ENCODE results near the gene NTN4.

DNA sequence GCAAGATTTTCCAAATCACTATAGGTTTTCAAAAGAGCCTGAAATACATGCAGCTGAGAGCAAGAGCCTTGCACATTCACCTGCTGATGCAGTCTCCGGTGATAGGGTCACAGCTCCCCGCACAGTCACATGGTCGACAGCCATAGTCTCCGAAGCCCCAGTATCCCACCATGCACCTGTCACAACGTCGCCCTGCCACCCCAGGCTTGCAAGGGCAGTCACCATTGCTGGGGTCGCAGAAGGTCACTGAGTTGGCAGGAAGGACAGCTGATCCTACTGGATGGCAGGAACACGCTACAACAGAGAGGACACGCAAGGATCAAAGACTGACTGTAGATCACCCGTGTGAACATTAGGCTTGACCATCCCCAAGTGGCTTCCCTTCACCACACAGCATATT is 107.1 kb downstream of the NTN4 start:
- no peak for TF ChIP-seq YY1 (IDR thresholded peaks at IDR 0.05)
- no peak for TF ChIP-seq CTCF (IDR thresholded peaks at IDR 0.05; ENCODE audit: low read depth, low read length, missing input control)
- no peak for TF ChIP-seq TAF1 (conservative IDR thresholded peaks at IDR 0.05)
- TF ChIP-seq HNF4A (conservative IDR thresholded peaks at IDR 0.05): no peak
- TF ChIP-seq, protein P1, sequence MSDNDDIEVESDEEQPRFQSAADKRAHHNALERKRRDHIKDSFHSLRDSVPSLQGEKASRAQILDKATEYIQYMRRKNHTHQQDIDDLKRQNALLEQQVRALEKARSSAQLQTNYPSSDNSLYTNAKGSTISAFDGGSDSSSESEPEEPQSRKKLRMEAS (IDR thresholded peaks at IDR 0.05): no peak
- TF ChIP-seq FOXA1 (IDR thresholded peaks at IDR 0.05): no peak
- TF ChIP-seq FOXA2 (IDR thresholded peaks at IDR 0.05): no peak
- no peak for TF ChIP-seq NR2F2 (IDR thresholded peaks at IDR 0.05)

Measured in liver (tissue), 3 donors.